ENCODE measurements around the gene TMEM54. TPM values are rescaled to one million over a fixed set of nuclear protein-coding genes. Genes with fewer than 3 reads are reported as not detected.

The TMEM54 gene
- total and polyA plus RNA-seq, 9 of the 15 experiments (the other 6 are each of a cell fraction or from before 2014, with no cell fraction given), result 1.00 to 16.2 (median 8.2) TPM

- TF ChIP-seq ARID1B (IDR thresholded peaks at IDR 0.05) (no peak), NR2C2 (CRISPR knock-in tag; IDR thresholded peaks at IDR 0.05) (0 out of 2 replicates have a peak, but pooled peaks have one; percentile 29), NR2C2 (tag; IDR thresholded peaks at IDR 0.05) (no peak), MBD2 (IDR thresholded peaks at IDR 0.05; ENCODE audit: borderline replicate concordance, low read depth) (no peak), ATF3 (IDR thresholded peaks at IDR 0.05) (no peak), ATF3 (CRISPR knock-in tag; conservative IDR thresholded peaks at IDR 0.05) (no peak)
These were observed 28.2 kb upstream of the TMEM54 start (continued) for GRCh38 chr1:32929366-32929765.

- no peak for FAIRE-seq
- Histone ChIP-seq H3K27me3 (ENCODE audit: control insufficient read depth in 2 of 2, insufficient read depth in 2 of 2, low read length in 2 of 2) (peaks cover 27 to 31% of the 10 kb centered on the region in 2 experiments), H2AFZ (ENCODE audit: low read depth, low read length) (no peak overlapping the region), H3K27ac (ENCODE audit: extremely low read depth, low read depth, low read length) (no peak overlapping the region), H3K9me1 (ENCODE audit: control insufficient read depth, insufficient read depth, low read length) (no peaks in the 10 kb centered on the region), H3K9me3 (replicated peaks; ENCODE audit: control insufficient read depth, insufficient read depth, low read depth, low read length) (no peaks in the 10 kb centered on the region), H3K36me3 (ENCODE audit: control insufficient read depth, insufficient read depth, low read length) (no peaks in the 10 kb centered on the region), H4K20me1 (replicated peaks; ENCODE audit: control insufficient read depth, insufficient read depth, low read length) (no peaks in the 10 kb centered on the region), H3K4me1 (replicated peaks in 1 of 2; ENCODE audit: control insufficient read depth in 2 of 2, insufficient read depth in 2 of 2, low read length in 2 of 2) (peaks cover 4 to 10% of the 10 kb centered on the region in 2 experiments; a peak in 4 of 5 replicates), H3K79me2 (ENCODE audit: control insufficient read depth, insufficient read depth, low read length) (no peaks in the 10 kb centered on the region), H3K4me3 (no peak overlapping the region), H3K9ac (ENCODE audit: insufficient read depth in 1 of 2, low read depth in 2 of 2, low read length in 2 of 2) (no peak overlapping the region), H3K4me2 (ENCODE audit: insufficient read depth, low read length) (no peak overlapping the region)
- BruUV-seq (replicated peaks), result no TSS peak
- TF ChIP-seq MAX (CRISPR knock-in tag; IDR thresholded peaks at IDR 0.05) (no peak), HMGXB4 (CRISPR knock-in tag; IDR thresholded peaks at IDR 0.05) (no peak)
- intact Hi-C loops (cut with micrococcal nuclease) (no loop called here), in situ Hi-C loops (cut with MboI) (no loop called here)
- 35% methylated on average over 8 of the region's 8 CpGs for WGBS (ENCODE audit: insufficient coverage, low coverage, missing lambda C conversion rate)
- no peak for DNase-seq (ENCODE audit: extremely low read depth in 1 of 4, low spot score in 3 of 4)
- ChIA-PET CTCF (ENCODE audit: low intra/inter-chr PET ratio) (no interaction called here), POLR2A (interaction anchor here (0.9 to 1.1 kb wide), 4 partner anchors 21 to 660 kb away, joined by 3 to 5 read pairs (median 3); no protein-coding TSS in a partner anchor)
- no peak for ATAC-seq
These were observed 27.5 kb upstream of the TMEM54 start for GRCh38 chr1:32928715-32929114.

Measured in K562 (cell line).